AG08396 (cell line): Measurements from ENCODE around the gene ARHGAP26.
"Not testable (repeated sequence)": the region's sequence is repeated elsewhere in the genome, so short reads cannot be mapped to it uniquely, and the experiment has no call there.

Source experiments
- DNase-seq: peaks from one replicate; pipeline ENCODE4 v3.0.0; 2012; ENCODE audit warnings: low spot score, mixed read lengths

ARHGAP26 gene

DNA sequence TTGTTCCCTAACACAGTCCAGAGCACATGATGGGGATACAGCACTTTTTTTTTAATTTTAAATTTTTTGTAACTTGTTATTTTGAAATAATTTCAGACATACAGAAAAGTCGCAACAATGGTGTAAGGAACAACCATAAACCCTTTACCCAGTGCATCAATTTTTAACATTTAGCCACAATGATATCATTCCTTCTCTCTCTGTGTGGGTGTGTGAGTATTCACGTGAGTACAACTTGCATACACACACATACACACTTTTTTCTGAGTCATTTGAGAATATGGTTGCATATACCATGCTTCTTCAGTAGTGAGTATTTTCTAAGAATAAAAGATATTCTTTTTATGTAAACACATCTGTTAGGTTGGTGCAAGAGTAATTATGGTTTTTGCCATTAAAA is 135.2 kb downstream of the ARHGAP26 start:
- DNase-seq: no peak

DNA sequence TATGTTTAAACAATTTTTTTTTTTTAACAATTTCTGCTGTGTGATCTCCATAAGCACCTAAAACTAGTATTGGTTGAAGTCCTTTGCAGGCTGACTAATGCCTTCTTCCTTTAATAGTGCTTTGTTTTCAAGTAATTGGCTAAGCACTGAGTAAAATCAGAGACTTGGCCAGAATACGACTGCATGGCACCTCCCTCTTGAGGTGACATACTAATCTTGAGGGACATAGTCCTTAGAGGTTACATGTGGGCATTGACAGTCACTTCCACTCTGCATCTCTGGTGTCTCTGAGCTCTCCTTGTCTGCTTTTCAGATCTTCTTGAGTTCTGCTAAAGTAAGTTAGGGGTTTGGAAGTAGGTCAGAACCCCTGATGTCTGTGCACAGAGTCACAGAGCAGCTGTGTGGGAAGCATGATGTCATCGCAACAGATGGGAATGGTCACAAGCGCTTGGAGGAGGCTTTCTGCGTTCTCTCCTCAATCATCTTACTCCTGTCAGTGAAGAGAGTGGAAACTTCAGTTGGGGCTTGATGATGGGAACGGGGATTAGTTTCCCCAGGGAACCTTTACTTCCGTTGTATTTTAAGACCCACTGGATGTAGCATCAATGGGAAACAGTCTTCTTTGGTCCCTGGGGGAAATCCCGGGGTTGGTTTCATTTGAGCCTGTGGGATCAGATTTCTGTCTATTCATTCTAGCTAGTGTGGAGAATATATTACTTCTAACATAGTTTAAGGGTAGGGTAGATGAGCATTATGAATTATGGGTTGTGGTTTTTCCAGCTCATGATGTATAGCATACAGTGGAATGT is 136.9 kb downstream of the ARHGAP26 start:
- DNase-seq: peak; percentile 35

- DNase-seq: no peak
Observed at GRCh38 chr5:142908659-142909058, 138.5 kb downstream of the ARHGAP26 start.

- no peak for DNase-seq
Observed at GRCh38 chr5:142910128-142910527, 140.0 kb downstream of the ARHGAP26 start.

DNA sequence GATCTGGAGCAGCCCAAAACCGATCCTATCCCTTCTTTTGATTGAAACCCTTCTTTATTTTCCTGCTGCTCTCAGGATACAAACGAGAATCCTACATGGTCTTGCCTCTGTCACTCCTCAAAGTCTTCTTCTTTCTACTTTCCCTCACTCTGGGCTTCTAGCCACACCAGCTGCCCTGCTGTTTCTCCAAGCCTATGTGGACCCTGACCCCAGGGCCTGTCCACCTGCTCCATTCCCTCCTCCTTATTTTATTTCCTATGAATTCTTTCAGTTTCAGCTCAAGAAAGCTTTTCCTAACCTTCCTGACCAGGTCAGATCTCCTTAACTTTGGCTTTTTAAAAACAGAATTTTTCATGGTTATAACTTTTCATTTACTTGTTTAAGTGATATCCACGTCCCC is 141.0 kb downstream of the ARHGAP26 start:
- DNase-seq: no peak

DNA sequence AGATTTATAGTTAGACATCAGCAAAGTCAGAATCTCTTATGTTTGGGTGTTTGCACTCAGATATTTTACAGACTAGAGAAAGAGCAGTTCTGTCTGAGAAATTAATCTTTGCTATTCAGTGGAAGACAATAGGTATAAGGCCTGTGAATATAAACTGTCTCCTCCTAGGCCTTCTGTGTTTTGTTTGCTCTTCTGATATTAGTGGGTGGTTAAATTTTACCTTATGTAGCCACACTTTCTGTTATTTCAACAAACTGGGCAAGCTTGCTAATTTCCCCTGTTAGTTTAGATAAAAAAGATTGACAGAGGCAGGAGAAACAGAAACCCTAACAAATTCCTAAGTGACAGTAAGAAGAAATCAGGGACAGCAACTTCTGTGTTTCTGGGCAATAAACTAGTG is 141.6 kb downstream of the ARHGAP26 start:
- no peak for DNase-seq

DNA sequence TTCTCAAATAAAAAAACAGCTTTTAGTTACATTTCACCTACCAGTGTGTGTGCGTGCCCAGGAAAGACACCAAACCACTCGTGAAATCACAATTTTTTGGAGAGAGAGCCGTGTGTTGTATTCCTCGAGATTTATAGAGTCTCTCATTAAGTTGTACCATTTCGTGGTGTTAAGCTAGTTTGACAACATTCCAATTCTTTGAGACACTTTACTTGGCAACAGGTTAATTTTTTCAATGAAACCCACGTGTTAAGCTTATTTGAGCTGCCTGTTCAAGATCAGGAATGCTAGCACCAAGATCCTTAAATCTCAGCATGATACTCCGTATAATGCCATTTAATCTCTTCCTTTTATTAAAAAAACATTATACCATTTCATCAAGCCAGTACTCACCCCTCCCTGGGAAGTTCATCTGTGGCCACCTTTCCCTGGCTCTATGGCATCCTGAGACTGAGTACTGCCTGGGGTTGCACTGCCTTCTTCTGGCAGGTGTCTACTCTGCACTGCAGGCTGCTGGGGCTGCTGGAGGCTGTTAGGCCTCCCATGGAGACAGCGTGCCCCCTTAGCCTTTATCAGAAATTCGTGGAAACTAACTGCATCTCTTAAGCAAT is 143.7 kb downstream of the ARHGAP26 start:
- DNase-seq: no peak

DNA sequence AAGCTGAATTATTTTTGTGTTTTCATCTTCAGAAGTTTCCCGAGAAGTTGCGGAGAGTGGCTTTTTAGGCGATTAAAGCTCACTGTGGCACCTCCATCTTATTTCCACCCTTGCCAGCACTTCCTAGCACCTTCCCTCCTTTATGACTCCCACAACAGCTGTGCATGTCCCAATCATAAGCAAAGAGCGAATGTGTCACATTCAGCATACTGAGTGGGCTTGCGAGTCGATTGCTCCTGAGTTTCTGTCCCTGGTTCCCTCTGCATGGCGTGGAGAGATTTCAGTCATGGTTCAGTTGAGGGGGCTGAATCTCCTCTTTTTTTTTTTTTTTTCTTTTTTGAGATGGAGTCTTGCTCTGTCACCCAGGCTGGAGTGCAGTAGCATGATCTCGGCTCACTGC is 144.9 kb downstream of the ARHGAP26 start:
- no peak for DNase-seq

DNA sequence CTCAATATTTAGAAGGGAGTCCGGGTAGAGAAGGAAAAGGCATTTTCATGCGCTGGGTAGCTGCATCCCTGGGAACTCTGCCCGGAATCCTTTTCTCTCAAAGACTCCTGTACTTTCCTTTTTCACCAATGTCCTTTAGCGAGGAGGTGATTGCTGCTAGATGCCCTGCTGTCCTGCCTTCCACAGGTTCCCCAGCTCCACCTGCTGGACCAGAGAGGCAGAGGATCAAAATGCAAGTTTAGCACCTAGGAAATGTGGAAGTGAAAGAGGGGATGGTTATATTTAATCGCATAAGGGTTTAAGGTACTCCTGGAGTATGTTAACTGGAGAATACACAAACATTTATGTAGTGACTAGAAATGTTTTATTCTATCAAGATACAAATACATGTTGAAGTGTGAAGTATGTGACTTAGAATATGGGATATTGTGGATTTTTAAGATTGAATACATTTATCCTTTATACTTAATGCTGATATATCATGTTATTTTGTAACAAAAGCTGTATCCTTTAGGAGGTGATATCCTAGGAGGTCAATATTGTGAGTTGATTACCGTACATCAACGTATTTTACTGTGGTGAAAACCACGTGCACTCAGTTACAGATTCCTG is 145.7 kb downstream of the ARHGAP26 start:
- peak; percentile 26 for DNase-seq

DNA sequence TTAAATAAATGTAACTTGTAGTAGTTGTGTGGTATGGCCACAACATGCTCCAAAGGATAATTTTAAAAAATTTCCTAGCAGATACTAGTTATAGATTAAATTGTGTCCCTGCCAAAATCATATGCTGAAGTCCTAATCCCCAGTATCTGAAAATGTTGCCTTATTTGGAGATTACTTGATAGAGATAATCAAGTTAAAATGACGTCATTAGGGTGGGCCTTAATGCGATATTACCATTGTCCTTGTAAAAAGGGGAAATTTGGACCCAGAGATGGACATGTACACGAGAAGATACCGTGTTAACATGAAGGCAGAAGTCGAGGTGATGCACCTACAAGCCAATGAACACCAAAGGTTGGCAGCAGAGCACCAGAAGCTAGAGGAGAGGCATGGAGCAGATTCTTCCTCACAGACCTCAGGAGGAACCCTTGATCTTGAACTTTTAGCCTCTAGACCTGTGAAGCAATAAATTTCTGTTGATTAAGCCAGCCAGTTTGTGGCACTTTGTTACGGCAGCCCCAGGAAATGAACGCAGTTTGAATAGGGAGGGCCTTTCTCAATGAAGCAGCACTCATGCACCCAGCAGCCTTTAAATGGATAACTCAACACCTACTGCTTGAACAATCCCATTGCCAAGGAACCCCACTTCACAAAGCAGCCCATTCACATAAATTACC is 148.9 kb downstream of the ARHGAP26 start:
- no peak for DNase-seq

- DNase-seq: no peak
Observed at GRCh38 chr5:142920849-142921612, 150.9 kb downstream of the ARHGAP26 start.

GRCh38 chr5:142922223-142922952 is 152.2 kb downstream of the ARHGAP26 start:
- no peak for DNase-seq

DNA sequence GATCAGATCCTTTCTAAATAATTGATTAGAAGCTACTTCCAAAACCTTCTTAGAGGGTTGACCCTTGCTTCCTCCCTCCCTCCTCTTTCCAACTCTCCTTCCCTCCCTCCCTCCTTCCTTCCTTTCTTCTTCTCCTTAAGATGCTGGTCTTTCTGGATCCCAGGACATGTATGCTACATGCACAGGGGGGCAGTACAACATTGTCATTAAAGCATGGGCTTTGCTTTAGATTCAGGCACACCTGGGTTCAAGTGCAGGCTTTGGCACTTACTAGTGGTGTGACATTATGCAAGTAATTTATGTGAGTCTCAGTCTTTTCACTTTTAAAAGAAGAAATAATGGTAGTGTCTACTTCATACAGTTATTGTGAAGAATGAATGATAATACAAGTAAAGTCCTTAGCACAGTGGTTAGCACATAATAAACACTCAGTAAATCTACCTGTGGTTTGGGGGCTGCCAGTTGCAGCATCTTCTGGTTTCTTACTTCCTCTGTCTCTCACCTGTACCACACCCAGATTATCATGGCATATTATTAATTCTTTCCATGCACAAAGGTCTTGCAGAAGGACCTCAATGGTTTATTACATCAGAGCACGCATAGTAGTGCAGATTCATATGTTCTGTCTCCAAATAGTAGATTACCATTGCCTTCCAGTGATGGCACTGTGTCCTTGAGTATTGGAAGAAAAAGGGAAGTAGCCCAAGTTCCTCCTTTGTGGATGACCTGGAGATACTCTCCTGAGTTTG is 154.1 kb downstream of the ARHGAP26 start:
- no peak for DNase-seq

GRCh38 chr5:142925795-142926194 is 155.6 kb downstream of the ARHGAP26 start:
- DNase-seq: peak; percentile 53

GRCh38 chr5:142926549-142926948 is 156.4 kb downstream of the ARHGAP26 start:
- DNase-seq: no peak

DNA sequence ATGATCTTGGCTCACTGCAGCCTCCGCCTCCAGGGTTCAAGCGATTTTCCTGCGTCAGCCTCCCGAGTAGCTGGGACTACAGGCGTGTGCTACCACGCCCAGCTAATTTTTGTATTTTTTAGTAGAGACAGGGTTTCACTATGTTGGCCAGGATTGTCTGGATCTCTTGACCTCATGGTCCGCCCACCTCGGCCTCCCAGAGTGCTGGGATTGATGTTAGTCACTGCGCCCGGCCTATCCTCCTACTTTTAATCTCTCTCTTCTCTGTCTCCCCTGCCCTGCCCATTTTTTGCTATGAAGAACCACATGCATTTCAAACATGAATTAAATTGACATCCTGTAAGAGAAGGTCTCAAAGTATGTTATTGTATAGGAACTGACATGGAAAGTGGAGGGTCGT is 158.8 kb downstream of the ARHGAP26 start:
- not testable (repeated sequence) for DNase-seq

GRCh38 chr5:142929587-142929986 is 159.4 kb downstream of the ARHGAP26 start:
- no peak for DNase-seq

DNA sequence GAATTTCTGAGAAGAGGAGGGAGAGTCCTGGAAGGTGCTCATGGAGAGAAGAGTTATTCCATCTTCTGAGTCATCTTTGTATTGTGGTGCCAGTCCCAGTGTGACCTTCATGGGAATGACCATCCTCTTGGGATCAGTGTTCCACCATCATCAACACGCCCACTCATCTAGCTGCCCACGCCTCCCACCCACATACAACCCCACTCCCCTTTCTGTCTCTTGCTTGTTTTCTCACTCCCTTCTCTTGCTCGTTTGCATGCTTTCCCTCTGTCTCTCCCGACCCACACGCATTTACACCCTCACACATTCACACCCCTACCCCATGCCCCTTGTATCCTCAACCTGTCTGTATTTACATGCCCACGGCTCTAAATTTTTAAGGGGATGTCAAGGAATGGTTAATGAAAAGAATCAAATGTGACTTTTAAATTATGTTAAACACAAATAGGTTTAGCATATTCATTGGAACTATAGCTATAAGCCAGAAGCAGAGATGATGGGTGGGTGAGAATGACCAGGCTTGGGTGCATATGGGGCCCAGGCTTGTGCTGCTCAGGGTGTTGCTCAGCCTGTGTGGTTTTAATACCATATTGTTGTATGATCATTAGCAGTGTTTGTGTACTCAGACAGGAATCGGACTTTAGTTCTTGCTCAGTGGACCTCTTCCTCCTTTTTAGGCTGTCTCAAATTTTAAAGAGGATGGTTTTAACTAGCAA is 160.4 kb downstream of the ARHGAP26 start:
- DNase-seq: no peak

GRCh38 chr5:142931896-142932686 is 161.9 kb downstream of the ARHGAP26 start:
- DNase-seq: no peak
